Epidermal melanocyte (primary cell): Measurements from ENCODE around the gene CCL20.
A peak's percentile ranks its signal among the peaks of the same experiment; 100 is the strongest.

Source experiments
- DNase-seq: peaks from one replicate; pipeline ENCODE4 v3.0.0; 2011; ENCODE audit warnings: low spot score; ENCODE audit not compliant: insufficient read length

The CCL20 gene

GRCh38 chr2:227802882-227803281 lies 10.8 kb upstream of the CCL20 start:
- DNase-seq: no peak

DNA sequence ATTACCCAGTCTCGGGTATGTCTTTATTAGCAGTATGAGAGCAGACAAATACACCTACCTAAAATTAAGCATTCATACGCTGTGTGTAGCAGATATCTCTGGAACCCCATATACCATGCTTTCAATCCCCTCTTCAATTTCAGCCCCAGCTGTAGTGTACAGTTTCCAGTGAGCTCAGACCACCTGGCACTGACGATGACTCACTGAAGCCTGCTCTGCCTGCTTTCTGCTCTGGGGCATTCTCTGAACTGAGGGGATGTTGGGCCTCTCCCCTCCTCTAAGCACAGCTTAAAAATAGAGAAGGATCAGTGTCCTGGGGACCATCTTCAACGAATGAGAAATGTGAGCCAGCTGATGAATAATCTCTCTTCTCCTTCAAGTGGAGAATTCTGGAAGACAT lies 8.7 kb upstream of the CCL20 start:
- no peak for DNase-seq

DNA sequence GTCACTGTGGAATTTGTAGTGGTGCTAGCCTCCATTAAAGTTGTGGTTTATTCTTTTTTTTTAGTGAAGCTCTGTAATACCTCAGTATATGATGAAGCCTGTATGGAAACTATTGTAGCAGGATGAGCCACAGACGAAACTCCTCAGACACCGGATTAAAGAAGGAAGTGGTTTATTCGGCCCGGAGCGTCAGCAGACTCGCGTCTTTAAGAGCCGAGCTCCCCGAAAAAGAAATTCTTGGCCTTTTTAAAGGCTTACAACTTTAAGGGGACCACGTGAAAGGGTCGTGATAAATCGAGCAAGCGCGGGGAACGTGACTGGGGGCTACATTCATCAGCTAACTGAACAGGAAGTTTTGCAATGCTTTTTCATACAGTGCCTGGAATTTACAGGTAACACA lies 8.1 kb upstream of the CCL20 start:
- DNase-seq: no peak

- DNase-seq: no peak
These were observed 4.7 kb upstream of the CCL20 start for GRCh38 chr2:227808936-227809335.

- no peak for DNase-seq
These were observed 1.6 kb upstream of the CCL20 start for GRCh38 chr2:227812001-227812400.

DNA sequence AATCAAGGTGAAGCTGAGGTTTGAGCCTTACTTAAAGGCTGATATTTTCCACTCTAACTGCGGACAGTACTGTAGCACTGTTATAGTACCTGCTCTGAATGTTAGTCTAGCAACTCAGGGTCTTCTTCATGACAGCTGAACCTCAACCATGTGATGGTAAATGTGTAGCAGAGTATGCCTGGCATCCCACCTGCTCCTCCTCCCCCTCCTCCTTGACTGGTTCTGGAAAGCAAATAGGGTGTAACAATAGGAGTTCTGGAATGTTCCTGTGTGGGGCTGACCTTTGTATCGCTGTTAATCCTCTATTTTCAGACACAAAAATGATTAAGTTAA lies 447 bp upstream of the CCL20 start:
- no peak for DNase-seq

DNA sequence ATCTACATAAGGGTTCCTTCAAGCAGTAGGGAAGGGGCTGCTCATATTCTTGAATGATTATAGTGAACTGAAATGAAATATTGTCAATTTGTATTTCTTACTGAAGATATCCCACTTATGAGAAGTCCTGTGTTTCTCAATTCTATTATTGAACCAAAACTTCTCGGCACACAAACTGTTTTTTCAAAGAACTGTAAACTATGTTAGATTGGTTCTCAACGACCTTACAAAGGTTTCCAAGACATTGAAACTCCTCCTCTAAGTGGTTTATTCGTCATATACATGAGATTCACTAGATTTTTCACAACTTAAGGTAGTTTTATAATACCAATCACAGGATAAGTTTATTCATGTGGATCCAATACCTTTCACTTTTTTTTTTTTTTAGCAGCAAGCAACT lies 1.4 kb downstream of the CCL20 start:
- no peak for DNase-seq

GRCh38 chr2:227816507-227817294 lies 3.1 kb downstream of the CCL20 start:
- DNase-seq: no peak

- no peak for DNase-seq
These were observed 3.7 kb downstream of the CCL20 start for GRCh38 chr2:227817336-227817735.

DNA sequence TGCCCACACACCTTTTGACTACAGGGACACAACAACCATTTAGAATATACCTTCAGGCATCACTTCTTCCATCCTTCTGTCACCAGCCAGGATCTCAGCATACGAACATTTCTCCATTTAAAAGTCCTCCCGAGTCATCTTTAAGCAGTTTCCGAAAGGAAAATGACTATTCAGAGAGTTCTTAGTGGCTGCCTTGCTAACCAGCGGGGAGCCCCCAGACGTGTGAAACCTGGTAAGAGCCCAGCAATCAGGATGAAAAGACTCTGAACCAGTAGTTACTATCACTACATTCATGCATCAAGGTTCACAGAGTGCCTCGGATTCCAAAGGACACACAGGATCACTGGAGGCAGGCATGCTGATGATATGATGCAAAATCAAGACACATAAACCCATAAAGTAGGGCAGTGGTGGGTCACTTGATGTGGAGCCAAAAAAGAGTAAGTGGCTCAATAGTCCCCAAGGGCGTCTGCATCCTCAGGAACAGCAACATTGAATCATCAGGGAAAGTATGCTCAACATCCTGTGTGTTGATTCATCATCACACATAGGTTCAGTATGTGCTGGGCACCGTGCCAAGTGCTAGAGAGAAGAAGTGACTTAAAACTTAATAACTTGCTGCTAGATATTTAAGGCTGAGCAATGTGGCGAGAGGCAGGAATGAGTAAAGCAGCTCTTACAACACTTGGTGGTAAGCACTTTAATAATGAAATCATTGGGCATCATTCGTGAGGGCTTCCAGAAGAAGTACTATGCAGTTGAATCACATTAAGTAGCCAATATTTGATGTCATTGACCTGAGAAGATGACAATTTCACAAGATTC lies 4.4 kb downstream of the CCL20 start:
- peak; percentile 62 for DNase-seq

DNA sequence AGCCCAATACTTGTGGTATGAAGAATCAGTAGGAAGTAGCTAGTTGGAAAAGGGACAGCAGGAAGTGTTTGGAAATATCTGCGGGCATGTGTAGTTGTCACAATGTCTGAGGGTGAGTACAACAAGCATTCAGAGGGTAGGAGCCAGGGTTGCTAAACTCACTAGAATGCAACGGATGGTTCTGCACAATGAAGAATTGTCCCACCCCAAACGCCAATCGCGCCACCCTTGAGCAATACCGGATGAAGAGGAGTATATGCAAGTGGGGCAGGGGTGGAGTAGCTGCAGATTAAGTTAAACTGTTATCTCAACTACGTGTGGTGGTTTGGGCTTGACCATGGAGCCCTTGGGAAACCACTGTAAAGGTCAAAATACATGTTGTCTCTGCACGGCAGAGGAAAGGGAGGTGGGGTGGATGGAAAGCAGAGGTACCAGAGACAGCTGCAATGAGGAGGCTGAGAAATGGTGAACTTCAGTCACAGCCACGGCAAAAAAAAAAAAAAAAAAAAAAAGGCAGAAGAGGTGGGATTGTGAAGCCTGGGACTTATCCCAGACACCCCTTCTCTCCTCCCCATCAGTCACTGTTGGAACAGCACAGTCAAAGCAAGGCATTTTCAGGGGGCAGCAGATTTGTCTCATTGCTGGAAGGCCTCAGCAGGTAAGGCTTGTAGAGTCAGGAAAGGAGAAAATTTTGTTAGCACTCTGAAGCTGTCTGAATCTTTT lies 5.2 kb downstream of the CCL20 start:
- peak; percentile 23 for DNase-seq

GRCh38 chr2:227819398-227819697 lies 5.7 kb downstream of the CCL20 start:
- DNase-seq: no peak

DNA sequence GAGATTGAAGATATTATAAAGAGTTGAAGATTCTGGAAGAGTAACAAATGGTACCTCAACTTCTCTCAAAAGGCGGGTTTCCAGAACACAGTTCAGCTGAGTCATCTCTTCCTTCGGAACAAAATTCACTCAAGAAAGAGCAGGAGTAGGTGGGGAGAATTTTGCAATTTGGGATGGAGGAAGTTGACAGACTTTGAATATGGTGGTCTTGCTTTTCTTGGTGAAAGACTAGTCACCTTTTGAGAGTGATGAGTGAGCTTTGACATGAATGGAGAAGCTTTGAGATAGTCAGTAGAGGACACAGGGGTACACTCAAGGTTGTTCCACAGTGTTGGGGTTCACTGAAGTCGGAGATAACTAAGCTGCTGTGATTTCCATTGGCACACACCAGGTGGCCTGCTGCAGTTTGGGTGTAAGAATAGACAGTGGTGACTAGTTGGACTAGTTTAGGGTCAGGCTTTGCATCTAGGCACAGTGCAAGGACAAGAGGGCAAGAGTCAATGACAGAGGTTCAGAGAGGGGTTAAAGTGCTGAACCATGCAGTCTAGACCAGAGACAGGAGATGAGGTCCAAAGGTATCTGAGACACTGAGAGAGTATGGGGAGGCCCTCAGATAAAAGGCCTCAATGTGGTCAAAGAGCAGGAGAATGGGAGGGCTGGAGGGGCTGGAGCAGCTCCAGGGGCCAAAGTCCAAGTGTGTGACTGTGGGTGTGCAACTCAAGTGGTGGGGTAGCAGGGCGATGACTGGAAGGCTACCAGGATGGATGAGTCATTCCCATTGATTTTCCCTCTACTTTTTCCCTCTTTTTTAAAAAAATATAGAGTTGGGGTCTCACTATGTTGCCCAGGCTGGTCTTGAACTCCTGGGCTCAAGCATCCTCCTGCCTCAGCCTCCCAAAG lies 7.7 kb downstream of the CCL20 start:
- DNase-seq: no peak

DNA sequence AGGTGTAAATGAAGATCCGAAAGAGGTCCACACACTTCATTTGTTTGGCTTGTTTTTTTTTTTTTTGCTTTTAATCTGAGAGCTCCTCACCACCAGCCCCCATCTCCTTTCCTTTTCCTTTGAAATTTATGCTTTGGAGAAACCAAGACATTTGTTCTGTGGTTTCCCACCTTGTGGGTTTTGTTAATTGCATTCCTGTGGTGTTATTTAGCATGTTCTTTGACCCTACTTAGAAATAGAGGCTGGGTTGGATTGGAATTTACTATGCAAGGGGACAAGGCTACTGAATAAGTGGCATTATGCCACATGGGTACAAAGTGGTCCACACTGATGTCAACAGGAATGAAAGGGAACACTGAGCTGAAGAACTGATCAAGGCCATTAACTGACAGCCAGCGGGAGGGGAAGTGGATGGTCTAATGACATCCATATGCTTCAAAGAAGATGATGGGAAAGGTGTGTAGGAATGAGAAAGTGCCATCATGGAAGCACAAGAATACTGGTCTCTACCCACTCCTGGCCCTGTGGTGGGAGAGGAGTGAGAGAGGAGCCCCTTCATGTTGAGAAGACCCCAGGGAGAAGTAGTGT lies 8.9 kb downstream of the CCL20 start:
- no peak for DNase-seq

DNA sequence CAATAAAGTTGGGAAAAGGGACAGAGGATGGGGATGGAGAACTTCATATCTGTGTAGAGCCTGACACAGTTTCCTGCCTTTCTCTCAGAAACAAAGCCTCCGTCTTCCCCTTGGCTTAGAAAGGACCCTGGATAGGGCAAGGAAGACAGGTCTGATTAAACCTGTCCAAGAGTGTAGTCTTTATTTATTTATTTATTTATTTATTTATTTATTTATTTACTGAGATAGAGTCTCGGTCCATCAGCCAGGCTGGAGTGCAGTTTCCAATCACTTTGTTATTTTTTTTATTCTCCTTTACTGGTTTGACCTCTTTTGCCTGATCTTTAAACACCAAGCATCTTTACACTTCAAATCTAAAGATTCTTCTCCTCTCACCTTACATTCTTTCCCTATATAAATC lies 10.3 kb downstream of the CCL20 start:
- DNase-seq: no peak

DNA sequence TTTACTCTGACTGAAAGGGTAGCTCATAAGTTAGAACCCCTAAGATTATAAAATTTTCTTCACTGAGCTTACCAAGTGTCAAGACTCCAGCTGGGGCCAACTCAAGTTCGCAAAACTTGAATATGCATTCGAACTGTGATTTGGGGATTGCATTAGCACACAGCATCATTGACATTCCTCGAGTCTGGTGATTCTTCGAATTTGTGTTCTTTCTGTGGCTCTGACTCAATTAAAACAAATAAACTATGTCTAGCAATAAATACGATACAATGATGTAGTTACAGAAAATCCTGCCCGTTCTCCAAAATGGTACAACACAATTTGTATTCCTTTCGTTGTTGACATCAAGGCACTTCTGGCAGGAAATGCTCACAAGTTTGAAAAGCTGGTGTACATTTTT lies 11.1 kb downstream of the CCL20 start:
- DNase-seq: no peak

- no peak for DNase-seq
These were observed 12.4 kb downstream of the CCL20 start for GRCh38 chr2:227826019-227826521.

- no peak for DNase-seq
These were observed 12.9 kb downstream of the CCL20 start for GRCh38 chr2:227826563-227826962.

GRCh38 chr2:227827143-227827542 lies 13.5 kb downstream of the CCL20 start:
- no peak for DNase-seq

GRCh38 chr2:227828477-227828912 lies 14.9 kb downstream of the CCL20 start:
- DNase-seq: no peak

- no peak for DNase-seq
These were observed 15.7 kb downstream of the CCL20 start for GRCh38 chr2:227829337-227829736.
